WERI-Rb-1 (cell line): ENCODE measurements around the gene CCDC88C.

Experiments
- DNase-seq: peaks from one replicate; pipeline ENCODE4 v3.0.0-alpha.2; 2020
- H3K27ac ChIP-seq: fragments of 250-450 bp; sonication (Bioruptor Pico); 2 replicates; pipeline ENCODE4 v1.5.1; 2020; ENCODE audit warnings: mild to moderate bottlenecking, moderate library complexity
- H3K27me3 ChIP-seq: fragments of 250-450 bp; sonication (Bioruptor Pico); 2 replicates; pipeline ENCODE4 v1.5.1; 2021; ENCODE audit warnings: mild to moderate bottlenecking, low read depth, moderate library complexity; ENCODE audit not compliant: insufficient read depth, severe bottlenecking
- H3K36me3 ChIP-seq: fragments of 250-450 bp; sonication (Bioruptor Pico); 2 replicates; pipeline ENCODE4 v1.5.1; 2020; ENCODE audit warnings: mild to moderate bottlenecking, moderate library complexity
- H3K4me3 ChIP-seq: 2 replicates; pipeline ENCODE4 v1.5.1; 2011; ENCODE audit warnings: low read depth, mild to moderate bottlenecking, control low read depth, low read length
- H3K9me3 ChIP-seq: fragments of 250-450 bp; sonication (Bioruptor Pico); 2 replicates; pipeline ENCODE4 v1.5.1; 2021; ENCODE audit warnings: mild to moderate bottlenecking, moderate library complexity; ENCODE audit not compliant: severe bottlenecking
- CTCF ChIP-seq: IDR thresholded peaks from 2 replicates; pipeline ENCODE4 v1.5.1; 2011; ENCODE audit warnings: low read depth, mild to moderate bottlenecking, control low read depth, inconsistent platforms, low read length

The CCDC88C gene

DNA sequence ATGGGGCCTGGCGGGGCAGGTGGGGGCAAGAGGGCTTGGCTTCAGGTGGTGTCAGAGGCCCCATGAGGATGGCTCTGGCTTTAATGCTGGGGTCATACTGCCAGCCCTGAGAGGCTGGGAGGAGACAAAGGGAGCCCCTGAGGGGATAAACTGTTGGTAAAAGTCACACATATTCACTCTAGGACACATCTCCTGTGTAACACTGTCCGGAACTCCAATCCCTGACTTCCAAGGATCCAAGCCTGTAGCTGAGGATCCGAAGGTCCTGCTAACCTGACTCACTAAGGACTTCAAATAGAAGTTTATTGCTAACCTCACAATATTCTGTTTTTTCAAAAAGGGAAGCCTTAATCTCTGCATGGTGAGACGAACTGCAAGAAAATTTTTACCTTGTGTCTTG, 134.0 kb downstream of the CCDC88C start:
- Histone ChIP-seq H3K27me3 (no peaks in the 10 kb centered on the region), H3K27ac (no peak overlapping the region), H3K9me3 (no peaks in the 10 kb centered on the region), H3K36me3 (peaks cover 96% of the 10 kb centered on the region), H3K4me3 (no peak overlapping the region)
- TF ChIP-seq CTCF = no peak
- no peak for DNase-seq

DNA sequence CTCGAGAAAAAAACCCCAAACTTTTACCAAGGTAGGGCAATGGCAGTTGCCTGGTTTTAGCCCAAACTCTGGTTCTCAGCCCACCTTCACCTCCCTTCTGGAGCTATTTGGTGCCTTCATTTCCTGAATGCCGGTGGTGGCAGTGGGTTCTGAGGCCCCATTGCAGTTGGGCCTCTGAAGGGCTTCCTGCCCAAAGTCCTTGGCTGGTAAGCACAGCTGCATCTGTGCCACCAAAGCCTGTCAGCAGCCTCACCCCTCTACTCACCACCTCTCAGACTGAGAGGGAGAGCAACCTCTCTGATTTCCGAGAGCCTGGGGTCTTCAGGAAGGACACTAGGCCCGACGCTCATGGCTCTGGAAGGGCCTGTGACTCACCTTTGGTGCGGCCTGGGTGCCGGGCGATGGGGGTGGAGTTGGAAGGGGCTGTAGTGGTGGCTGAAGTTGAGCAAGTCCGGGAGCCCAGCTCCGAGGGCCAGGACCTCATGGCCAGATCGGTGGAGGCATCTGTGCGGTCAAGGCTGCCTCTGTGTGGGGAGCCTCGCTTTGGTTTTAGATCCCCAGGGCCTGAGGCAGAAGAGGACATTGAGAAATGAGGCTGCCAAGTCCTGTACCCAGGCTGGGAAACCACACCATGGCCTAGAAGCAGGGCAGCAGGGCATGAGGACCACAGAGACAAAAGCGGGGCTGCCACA, 134.5 kb downstream of the CCDC88C start:
- TF ChIP-seq CTCF = no peak
- no peak overlapping the region for H3K4me3 ChIP-seq
- H3K27me3 ChIP-seq = no peaks in the 10 kb centered on the region
- H3K36me3 ChIP-seq = peaks cover 96% of the 10 kb centered on the region
- H3K27ac ChIP-seq = no peak overlapping the region
- H3K9me3 ChIP-seq = no peaks in the 10 kb centered on the region
- DNase-seq = no peak

GRCh38 chr14:91281346-91281745, 136.3 kb downstream of the CCDC88C start:
- Histone ChIP-seq H3K9me3 (no peaks in the 10 kb centered on the region), H3K36me3 (peaks cover 100% of the 10 kb centered on the region), H3K27ac (no peak overlapping the region), H3K27me3 (no peaks in the 10 kb centered on the region), H3K4me3 (no peak overlapping the region)
- DNase-seq = no peak
- TF ChIP-seq CTCF = no peak

- H3K9me3 ChIP-seq = no peaks in the 10 kb centered on the region
- H3K36me3 ChIP-seq = peaks cover 95% of the 10 kb centered on the region
- H3K27me3 ChIP-seq = no peaks in the 10 kb centered on the region
- DNase-seq = no peak
- TF ChIP-seq CTCF = no peak
- no peak overlapping the region for H3K27ac ChIP-seq
- no peak overlapping the region for H3K4me3 ChIP-seq
Measured at GRCh38 chr14:91280129-91280528, 137.5 kb downstream of the CCDC88C start.

DNA sequence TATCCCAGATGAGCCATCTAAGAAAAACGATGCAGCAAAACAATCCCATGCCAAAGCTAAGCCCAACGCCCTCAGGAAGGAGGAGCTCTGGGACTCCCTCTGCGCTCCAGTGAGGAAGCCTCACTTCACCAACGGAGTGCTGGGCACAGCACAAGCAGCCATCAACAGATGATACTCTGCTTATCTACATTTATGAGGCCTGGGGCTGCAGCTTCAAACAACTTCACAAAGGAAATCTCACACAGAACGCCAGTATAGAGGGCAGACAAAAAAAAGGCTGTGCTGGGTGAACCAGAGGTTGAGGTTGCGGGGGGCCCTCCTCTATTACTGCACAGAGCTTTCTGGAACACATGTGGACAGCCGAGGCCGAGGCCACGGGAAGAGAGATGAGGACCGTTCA, 138.3 kb downstream of the CCDC88C start:
- Histone ChIP-seq H3K27me3 (no peaks in the 10 kb centered on the region), H3K27ac (no peak overlapping the region), H3K36me3 (peaks cover 95% of the 10 kb centered on the region), H3K4me3 (no peak overlapping the region), H3K9me3 (no peaks in the 10 kb centered on the region)
- DNase-seq = no peak
- no peak for TF ChIP-seq CTCF

DNA sequence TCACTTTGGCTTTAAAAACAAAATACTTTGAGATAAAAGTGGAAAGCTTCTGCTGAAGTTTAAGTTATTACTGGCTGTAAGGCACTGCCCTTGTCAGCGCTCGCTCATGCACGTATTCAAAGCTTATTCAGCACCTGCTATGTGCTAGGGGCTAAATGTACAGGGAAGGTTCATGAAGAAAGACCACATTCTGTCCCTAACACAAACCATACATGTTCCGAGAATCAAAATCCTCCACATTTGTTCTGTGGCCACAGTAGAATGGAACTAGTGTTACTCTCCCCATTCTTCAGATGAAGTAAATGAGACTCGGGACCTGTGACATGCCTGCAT, 139.3 kb downstream of the CCDC88C start:
- Histone ChIP-seq H3K27me3 (no peaks in the 10 kb centered on the region), H3K36me3 (peaks cover 93% of the 10 kb centered on the region), H3K27ac (no peak overlapping the region), H3K9me3 (no peaks in the 10 kb centered on the region), H3K4me3 (no peak overlapping the region)
- TF ChIP-seq CTCF = no peak
- no peak for DNase-seq
